GM18526 (cell line): ENCODE data around the gene HEXIM2.

Experiments used
- POLR2A ChIP-seq: IDR thresholded peaks from 3 replicates; pipeline ENCODE4 v1.6.1; 2011; ENCODE audit not compliant: insufficient read length; ENCODE audit errors: extremely low read depth

Gene HEXIM2

DNA sequence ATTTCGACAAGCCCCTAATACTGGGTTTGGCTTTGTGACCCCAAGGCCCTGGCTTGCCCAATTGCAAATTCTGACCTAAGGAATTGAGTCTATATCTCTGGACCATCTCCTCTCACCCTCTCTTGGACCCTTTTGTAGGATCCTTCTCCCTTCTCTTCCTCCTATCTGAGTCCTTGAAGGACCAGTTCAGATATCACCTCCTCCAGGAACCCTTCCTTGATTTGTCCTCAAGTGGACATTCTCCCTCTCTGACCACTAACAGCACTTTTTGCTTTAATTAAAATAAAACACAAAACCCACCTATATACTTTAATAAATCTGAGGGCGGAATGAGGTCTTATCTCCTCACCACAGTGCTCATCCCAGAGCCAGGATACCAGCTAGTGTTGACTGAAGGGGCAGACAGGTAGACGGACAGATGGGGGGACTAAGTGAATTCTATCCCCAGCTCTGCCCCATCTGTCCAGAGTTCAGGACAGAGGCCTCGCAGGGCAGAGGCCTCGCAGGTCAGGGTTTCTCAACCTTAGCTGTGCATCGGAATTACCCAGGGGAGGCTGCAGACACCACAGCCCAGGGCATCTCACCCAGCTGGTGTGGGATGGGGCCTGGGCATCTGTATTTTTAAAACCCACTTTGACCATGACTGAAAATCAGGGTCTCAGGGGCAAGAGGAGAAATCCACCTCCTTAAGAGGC is 38.5 kb upstream of the HEXIM2 start:
- TF ChIP-seq POLR2A: no peak

DNA sequence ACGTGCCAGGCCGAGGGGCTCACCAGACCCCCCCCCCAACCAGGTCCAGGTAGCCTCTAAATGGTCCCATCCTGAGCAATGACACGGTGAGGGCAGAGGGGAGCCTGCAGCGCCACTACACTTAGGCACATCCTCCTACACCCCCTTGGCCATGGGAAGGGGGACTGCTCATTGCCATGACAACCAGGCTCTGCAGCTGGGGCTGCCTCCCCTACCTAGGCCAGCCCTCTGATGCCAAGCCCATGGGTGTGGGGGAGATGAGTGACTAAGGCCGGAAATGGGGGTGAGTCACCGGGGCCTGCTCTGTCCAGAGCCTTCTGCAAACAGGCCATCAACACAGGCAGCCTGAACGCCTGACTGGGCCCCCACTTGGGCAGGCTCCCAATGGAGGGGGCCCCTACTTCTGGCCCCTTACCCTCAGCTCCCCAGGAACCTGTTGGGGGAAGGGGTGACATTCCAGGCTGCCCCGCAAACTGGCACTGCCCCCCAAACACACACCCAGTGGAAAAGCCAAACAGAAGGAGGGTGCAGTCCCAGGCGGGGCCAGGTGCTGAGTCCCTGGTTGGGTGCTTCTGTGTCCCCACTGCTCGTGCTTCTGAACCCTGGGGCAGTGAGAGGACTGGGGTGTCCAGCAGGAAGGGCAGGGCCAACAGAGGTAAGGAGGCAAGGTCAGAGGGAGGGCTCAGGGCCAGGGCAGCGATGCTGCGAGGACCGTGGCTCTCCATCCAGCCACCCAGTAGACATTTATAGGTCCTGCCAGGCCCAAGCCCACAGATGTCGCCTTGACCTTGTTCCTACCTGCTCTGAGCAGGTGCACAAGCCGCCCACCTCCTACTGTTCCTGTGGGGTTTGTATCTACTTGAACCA is 37.5 kb upstream of the HEXIM2 start:
- no peak for TF ChIP-seq POLR2A

- TF ChIP-seq POLR2A: no peak
Observed at GRCh38 chr17:45125509-45125908, 36.2 kb upstream of the HEXIM2 start.

GRCh38 chr17:45127207-45127547 is 34.5 kb upstream of the HEXIM2 start:
- TF ChIP-seq POLR2A: no peak

- TF ChIP-seq POLR2A: no peak
Observed at GRCh38 chr17:45127548-45128300, 34.0 kb upstream of the HEXIM2 start.

DNA sequence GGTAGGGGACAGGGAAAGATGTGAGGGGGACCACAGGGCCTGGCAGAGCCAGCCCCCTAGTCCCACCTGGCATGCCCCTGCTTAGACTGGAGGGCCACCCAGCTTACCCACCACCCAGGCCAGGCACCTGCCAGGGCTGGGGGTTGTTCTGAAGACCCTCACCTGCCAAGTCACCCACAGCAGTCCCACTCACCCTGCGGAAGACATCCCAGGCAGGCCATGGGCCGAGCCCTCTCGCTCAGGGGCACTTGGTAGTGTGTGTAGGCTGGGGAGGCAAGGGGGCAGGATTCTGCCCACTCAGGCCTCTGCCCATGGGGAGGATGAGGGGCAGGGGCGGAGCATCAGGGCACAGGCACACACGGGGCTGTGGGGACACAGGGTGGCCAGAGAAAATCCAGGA is 33.3 kb upstream of the HEXIM2 start:
- TF ChIP-seq POLR2A: no peak

DNA sequence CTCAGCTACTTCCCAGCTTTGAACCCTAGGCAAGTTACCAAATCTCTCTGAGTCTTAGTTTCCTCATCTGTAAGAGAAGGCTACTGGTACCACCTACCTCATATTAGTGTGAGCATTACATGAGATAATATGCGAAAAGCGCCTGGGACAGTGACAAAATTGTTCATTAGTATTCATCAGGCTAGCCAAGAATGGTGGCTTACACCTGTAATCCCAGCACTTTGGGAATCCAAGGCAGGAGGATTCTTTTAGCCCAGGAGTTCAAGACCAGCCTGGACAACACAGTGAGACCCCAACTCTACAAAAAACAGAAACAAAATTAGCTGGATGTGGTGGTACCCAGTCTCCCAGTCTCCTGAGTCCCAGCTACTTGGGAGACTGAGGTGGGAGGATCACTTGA is 32.7 kb upstream of the HEXIM2 start:
- TF ChIP-seq POLR2A: no peak

DNA sequence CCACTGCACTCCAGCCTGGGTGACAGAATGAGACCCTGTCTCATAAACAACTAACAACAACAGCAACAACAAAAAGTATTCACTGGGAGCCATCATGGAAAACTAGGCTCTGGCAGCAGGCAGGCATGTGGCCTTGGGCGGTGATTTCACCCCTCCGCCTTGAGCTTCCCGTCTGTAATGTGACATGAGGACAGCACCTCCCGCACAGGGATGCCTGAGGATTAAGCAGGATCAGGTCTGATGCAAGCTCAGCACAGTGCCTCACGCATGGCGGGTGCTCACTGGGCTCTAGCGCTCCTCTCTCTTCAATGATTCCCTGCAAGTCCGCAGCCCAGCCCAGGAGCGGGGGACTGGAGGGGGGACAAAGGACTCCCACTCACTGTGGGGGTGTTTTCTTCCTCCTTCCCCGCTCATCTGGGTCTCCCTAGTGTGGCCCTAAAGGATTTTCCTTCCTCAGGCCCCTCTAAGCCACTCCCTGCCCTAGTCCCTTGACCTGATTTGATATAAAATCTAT is 32.2 kb upstream of the HEXIM2 start:
- TF ChIP-seq POLR2A: no peak

GRCh38 chr17:45129940-45130680 is 31.6 kb upstream of the HEXIM2 start:
- TF ChIP-seq POLR2A: no peak

- no peak for TF ChIP-seq POLR2A
Observed at GRCh38 chr17:45130681-45131615, 30.7 kb upstream of the HEXIM2 start.

GRCh38 chr17:45131616-45132319 is 29.9 kb upstream of the HEXIM2 start:
- TF ChIP-seq POLR2A: no peak

DNA sequence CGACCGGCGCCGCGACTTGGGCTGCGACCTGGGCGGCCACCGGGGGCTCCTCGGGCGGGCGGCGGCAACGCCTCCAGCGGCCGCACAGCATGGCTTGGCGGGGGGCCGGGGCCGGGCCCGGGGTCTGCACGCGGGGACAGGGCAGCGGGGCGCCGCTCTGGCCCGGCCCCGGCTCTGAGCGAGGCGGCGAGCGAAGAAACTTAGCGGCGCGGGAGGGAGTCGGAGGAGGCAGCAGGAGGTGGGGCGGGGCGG is 29.4 kb upstream of the HEXIM2 start, which contains the start of gene PLCD3:
TSS of gene PLCD3 (minus strand) at position 196 of the 252 bp plus-strand sequence. CDS start at position 91, 105 bp downstream.
- TF ChIP-seq POLR2A: no peak
